HG03196 (cell line): Measurements from ENCODE around the gene DPH6.
"Not testable (repeated sequence)": the region's sequence is repeated elsewhere in the genome, so short reads cannot be mapped to it uniquely, and the experiment has no call there.

ENCODE experiments used
- ATAC-seq: cut with Tn5 transposase; IDR thresholded peaks from one replicate; pipeline ENCODE4 v1.9.1; 2021; ENCODE audit not compliant: unreplicated experiment

Gene DPH6

DNA sequence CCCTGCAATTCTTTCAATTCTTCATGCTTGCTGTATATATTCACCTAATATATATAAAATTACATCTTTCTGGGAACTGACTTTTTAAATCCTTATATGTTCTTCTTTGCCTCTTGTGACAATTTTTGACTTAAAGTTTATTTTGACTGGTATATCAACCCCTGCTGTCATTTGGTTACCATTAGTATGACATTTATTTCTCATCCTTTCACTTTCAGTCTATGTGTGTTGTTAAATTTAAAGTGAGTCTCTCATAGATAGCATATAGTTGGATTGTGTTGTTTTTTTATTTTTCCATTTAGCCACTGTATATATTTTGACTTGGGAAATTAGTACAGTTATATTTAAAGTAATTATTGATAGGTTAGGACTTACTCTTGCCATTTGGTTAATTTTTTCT is 194.9 kb downstream of the DPH6 start:
- ATAC-seq, result no peak

DNA sequence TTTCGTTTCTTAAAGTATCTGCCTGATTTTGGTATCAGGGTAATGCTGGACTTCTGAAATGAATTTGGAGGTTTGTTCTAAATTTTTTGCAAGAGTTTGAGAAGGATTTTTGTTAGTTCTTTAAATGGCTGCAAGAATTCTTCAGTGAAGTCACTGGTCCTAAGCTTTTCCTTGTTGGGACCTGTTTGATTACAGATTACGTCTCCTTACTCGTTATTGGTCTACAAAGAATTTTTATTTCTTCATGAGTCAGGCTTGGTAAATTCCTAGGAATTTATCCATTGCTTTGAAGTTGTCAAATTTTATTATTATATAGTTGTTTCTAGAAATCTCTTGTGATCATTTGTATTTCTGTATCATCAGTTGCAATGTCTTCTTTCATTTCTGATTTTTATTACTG is 196.0 kb downstream of the DPH6 start:
- ATAC-seq, result no peak

DNA sequence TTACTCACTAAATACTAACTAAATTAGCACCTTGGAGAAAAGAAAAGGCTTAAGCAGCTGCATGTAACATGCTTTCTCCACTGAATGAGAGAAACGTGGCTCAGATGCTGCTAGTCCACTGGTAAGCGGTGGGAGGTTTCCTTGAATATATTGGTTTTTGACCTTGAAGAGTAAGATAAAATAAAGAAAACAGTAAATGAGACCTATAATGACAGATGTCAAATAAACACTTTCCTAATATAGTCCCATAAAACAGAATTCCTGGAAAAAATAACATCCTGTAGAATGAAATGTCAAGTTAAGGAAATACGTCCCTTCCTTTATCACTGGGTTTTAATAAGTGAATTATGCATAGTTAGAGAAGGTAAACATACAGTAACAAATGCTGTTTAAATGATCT is 215.0 kb downstream of the DPH6 start:
- ATAC-seq, result no peak

DNA sequence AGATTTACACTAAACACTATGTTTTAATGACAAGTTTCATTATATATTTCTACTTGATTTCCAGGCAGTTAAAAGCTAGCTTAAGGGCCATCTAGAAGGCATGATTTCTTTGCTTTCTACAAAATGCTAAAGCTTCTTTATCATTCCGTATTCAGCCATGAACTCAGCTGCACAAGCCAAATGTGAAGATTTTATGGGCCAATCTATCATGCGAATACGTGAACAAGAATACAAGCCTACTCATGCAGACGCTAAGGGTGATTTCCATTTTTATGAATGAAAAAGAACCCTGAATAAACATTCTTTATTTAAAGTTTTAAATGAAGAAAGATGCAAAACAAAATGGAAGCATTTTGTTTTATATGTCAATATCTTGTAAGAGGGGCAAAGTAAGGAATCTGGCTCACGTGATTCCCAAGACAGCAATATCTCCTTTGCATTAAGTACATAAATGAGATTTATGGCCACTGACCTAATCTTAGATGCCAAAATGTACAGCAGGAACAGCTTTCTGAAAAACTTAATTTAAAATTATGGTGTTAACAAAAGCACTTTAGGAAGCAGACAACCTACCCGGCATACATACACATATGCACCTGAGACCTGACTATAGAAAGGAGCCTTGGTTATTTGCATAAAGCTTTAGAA is 215.8 kb downstream of the DPH6 start:
- no peak for ATAC-seq

DNA sequence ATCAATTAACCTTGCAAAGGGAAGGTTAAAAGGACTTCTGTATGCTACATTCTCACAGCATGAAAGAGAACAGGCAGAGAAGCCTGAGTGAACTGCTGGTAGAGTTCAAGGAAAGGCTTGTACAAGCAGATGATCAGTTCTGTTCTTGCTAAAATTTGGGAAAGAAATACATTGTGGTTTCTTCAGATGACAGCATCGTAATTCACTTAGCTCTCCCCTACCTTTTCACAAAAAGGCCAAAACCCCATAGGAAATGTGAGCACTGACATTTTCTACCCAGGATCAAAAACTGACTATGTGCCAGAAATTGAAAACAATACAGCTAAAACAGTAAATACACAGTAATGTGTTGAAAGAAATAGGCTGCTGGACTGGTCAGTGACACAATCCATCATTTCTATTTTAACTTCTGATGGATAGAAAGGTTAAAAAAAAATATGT is 216.4 kb downstream of the DPH6 start:
- ATAC-seq, result no peak

DNA sequence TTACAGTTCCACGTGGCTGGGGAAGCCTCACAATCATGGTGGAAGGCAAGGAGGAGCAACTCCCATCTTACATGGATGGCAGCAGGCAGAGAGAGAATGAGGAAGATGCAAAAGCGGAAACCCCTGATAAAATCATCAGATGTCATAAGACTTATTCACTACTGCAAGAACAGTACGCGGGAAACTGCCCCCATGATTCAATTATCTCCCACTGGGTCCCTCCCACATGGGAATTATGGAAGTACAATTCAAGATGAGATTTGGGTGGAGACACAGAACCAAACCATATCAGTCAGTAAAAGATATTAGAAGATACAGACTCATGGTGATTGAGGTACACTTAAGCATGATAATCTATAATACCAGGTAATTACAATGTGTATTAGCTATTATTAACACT is 217.1 kb downstream of the DPH6 start:
- not testable (repeated sequence) for ATAC-seq

DNA sequence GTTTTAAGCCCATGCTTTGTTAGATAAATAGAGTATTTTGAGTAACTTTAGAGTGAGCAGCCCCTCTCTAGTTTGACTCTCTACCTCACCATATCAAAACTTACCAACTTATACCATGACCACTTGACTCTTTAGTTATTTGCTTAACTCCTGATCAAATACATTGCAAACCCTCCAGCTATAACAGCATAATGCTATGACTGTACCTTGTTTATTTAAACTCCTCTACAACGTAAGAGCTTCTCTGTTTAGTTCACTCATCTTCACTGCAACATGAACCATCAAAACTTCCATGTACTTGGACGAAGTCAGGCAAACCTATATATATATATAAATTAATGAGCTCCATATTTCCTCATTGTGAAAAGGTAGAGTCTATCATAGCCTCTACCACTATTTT is 218.2 kb downstream of the DPH6 start:
- no peak for ATAC-seq

DNA sequence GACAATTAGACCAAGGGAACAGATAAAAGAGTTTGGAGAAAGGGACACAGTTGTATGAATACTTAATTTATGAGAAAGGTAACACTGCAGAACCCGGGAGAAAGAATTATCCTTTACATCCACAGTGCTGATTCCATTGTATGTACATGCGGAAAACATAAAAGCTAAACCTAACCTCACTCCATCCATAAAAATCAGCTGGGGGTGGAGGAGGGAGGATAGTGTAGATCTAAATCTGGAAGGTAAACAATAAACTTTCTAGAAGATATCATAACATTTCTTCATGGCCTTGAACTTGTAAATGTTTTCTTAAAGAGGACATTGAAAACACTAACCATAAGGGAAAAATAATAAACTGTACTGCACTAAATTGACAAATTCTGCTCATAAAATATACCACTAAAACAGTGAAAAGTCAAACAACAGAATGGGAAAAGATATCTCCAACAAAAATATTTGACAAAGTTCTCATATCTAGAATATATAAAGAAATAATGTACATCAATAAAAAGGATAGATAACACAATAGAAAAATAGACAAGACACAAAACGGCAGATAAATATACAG is 220.5 kb downstream of the DPH6 start:
- ATAC-seq, result no peak

DNA sequence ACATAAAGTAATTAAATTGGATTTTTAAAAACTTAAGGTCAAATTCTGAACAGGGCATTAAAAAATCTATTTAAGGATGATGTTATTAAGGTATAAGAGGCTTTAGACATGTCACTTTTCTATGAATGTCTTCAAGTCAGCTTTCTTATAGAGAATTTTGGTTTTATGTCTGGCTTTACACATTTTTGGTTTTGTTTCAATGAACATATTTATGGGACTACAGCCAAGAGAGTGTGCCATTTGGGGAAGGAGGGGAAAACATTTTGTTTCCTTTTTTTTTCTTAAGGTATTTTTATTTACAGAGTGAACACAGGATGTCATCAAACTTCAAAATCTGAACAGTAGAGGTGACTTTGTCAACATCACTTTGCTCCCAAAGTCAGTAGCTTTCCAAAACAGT is 222.8 kb downstream of the DPH6 start:
- no peak for ATAC-seq

DNA sequence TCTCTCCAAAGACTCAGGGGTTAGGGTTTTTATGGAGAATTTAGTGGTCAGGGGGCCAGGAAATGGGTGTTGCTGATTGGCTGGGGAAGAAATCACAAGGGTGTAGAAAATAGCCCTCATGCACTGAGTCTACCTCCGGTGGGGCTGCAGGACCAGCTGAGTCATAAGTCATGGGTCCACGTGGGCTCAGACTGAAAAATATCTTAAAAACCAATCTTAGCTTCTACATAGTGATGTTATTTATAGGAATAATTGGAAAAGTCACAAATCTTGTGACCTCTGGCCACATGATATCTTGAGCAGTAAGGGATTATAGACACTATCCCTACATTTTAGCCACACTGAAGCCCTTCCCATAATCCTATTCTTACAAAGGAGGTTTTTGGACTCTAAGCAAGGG is 224.0 kb downstream of the DPH6 start:
- no peak for ATAC-seq

DNA sequence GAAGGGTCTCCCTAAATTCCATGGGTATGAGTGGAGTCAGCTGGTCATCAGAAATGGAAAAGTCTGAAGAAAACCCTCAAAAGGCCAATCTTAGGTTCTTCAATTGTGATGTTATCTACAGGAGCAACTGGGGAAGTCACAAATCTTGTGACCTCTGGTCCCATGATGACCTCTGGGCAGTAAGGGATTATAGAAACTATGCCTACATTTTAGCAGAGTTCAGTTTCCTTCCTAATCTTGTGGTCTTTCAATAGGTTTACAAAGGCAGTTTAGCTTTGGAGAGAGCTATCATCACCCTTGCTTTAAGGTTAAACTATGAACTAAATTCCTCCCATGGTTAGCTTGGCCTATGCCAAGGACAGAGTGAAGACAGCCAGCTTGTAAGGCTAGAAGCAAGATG is 225.1 kb downstream of the DPH6 start:
- no peak for ATAC-seq
